K562 (cell line): ENCODE measurements around the gene NPEPL1. TPM values are rescaled to one million over a fixed set of nuclear protein-coding genes. Genes with fewer than 3 reads are reported as not detected.
A peak's percentile ranks its signal among the peaks of the same experiment; 100 is the strongest.

ENCODE experiments used
- ATAC-seq: fragments of 200-7000 bp; cut with Tn5 transposase; 3 replicates; pipeline ENCODE4 v1.9.1; 2020; ENCODE audit warnings: moderate library complexity
- BruUV-seq: library from RNA; stranded (reverse); fragments of 400-500 nt; replicated peaks from 2 replicates; lab custom pipeline; 2021; lab: Mats Ljungman, UMichigan
- CTCF ChIA-PET: fragments of 300-600 bp; formaldehyde crosslinking; extraction: SDS; loops from one replicate; lab custom pipeline; 2021; ENCODE audit warnings: low intra/inter-chr PET ratio; lab: Yijun Ruan, JAX
- POLR2A ChIA-PET: fragments of 300-600, 350-650 bp; sonication (Branson Sonifier 250); formaldehyde crosslinking; extraction: SDS; loops from one replicate; lab custom pipeline; 2021; ENCODE audit warnings: antibody characterized with exemption, inconsistent platforms; lab: Yijun Ruan, JAX
- DNase-seq, 4 experiments: peaks; one replicate each; pipeline versions ENCODE4 v3.0.0 to v3.0.0-alpha.2; 2011 to 2018; ENCODE audit warnings: low spot score in 3 of 4, mixed read lengths in 3 of 4; ENCODE audit errors: extremely low read depth in 1 of 4
- FAIRE-seq: peaks from 2 replicates; lab custom pipeline; 2011; peaks lifted over from hg19 to GRCh38; lab: Jason Lieb, UNC
- H2AFZ ChIP-seq: 2 replicates; pipeline ENCODE4 v1.6.0; 2011; ENCODE audit warnings: low read depth, low read length, control low read depth, inconsistent platforms
- H3K27ac ChIP-seq: fragments of 200-600 bp; 3 replicates; pipeline ENCODE4 v1.8.0; 2011; ENCODE audit warnings: low read depth, mild to moderate bottlenecking, control low read depth, inconsistent platforms, low read length, moderate library complexity, mixed read lengths; ENCODE audit errors: extremely low read depth
- H3K27me3 ChIP-seq, 2 experiments: fragments of 300-600 bp in 1 of 2; 2 replicates in 1 of 2; 3 replicates in 1 of 2; pipeline versions ENCODE4 v1.6.0 to v1.8.0; 2011; ENCODE audit warnings: inconsistent platforms in 2 of 2, low read length in 2 of 2, mild to moderate bottlenecking in 1 of 2, mixed read lengths in 1 of 2, moderate library complexity in 1 of 2; ENCODE audit not compliant: control insufficient read depth in 2 of 2, insufficient read depth in 2 of 2
- H3K36me3 ChIP-seq: fragments of 300-600 bp; 3 replicates; pipeline ENCODE4 v1.8.0; 2011; ENCODE audit warnings: mild to moderate bottlenecking, low read length, inconsistent platforms; ENCODE audit not compliant: control insufficient read depth, insufficient read depth
- H3K4me1 ChIP-seq, 2 experiments: fragments of 200-600 bp in 1 of 2; replicated peaks in 1 of 2; 2 replicates in 1 of 2; 3 replicates in 1 of 2; pipeline versions ENCODE4 v1.5.1 to v1.8.0; 2011; ENCODE audit warnings: inconsistent platforms in 2 of 2, low read length in 2 of 2, mild to moderate bottlenecking in 1 of 2, mixed read lengths in 1 of 2, moderate library complexity in 1 of 2; ENCODE audit not compliant: control insufficient read depth in 2 of 2, insufficient read depth in 2 of 2
- H3K4me2 ChIP-seq: 2 replicates; pipeline ENCODE4 v1.6.1; 2011; ENCODE audit warnings: low read length, control low read depth, inconsistent platforms, mixed read lengths; ENCODE audit not compliant: insufficient read depth
- H3K4me3 ChIP-seq: fragments of 200-600 bp; sonication (generic), shearing (Covaris generic); 2 replicates; pipeline ENCODE4 v1.5.1; 2016; ENCODE audit warnings: control low read depth, inconsistent platforms
- H3K79me2 ChIP-seq: fragments of 200-600 bp; 3 replicates; pipeline ENCODE4 v1.8.0; 2011; ENCODE audit warnings: low read length, inconsistent platforms; ENCODE audit not compliant: control insufficient read depth, insufficient read depth
- H3K9ac ChIP-seq, 2 experiments: 2 replicates each; pipeline versions ENCODE4 v1.6.0 to v1.6.1; 2011; ENCODE audit warnings: low read depth in 2 of 2, low read length in 2 of 2, control low read depth in 1 of 2, inconsistent platforms in 1 of 2, mild to moderate bottlenecking in 1 of 2, mixed read lengths in 1 of 2; ENCODE audit not compliant: insufficient read depth in 1 of 2
- H3K9me1 ChIP-seq: one replicate; pipeline ENCODE4 v1.6.0; 2011; ENCODE audit warnings: inconsistent platforms, mild to moderate bottlenecking, low read length, moderate library complexity; ENCODE audit not compliant: control insufficient read depth, insufficient read depth
- H3K9me3 ChIP-seq: replicated peaks from 2 replicates; pipeline ENCODE4 v1.5.1; 2011; ENCODE audit warnings: low read depth, low read length, inconsistent platforms; ENCODE audit not compliant: control insufficient read depth, insufficient read depth
- H4K20me1 ChIP-seq: replicated peaks from 2 replicates; pipeline ENCODE4 v1.6.1; 2011; ENCODE audit warnings: low read length, inconsistent platforms, mixed read lengths; ENCODE audit not compliant: control insufficient read depth, insufficient read depth
- ARNT ChIP-seq, 2 experiments: fragments of 450-650 bp; IDR thresholded peaks; 2 replicates each; pipeline ENCODE4 v1.6.1; 2016; ENCODE audit warnings: mild to moderate bottlenecking in 1 of 2
- GABPA ChIP-seq: fragments of 200-800 bp; sonication (Bioruptor generic); conservative IDR thresholded peaks from 2 replicates; pipeline ENCODE4 v1.6.1; 2016; ENCODE audit warnings: low read depth, missing genetic modification characterization, missing compliant biosample characterization
- POLR2G ChIP-seq: fragments of 200-400 bp; formaldehyde crosslinking; IDR thresholded peaks from 2 replicates; pipeline ENCODE4 v1.6.1; 2017; ENCODE audit warnings: low read depth, mild to moderate bottlenecking, antibody characterized with exemption, low read length, moderate library complexity
- YY1 ChIP-seq, 3 experiments: IDR thresholded peaks; 2 replicates each; pipeline ENCODE4 v1.6.1; 2011; ENCODE audit warnings: low read length in 2 of 3, mild to moderate bottlenecking in 2 of 3, moderate library complexity in 2 of 3, borderline replicate concordance in 1 of 3, control low read depth in 1 of 3, low read depth in 1 of 3; ENCODE audit not compliant: insufficient read depth in 3 of 3, insufficient replicate concordance in 2 of 3, control insufficient read depth in 1 of 3, insufficient read length in 1 of 3; ENCODE audit errors: extremely low read depth in 1 of 3
- WGBS: fragments of 100-300 bp; shearing (Covaris generic); methylation state at CpG from one replicate; pipeline ENCODE4 v1.1.6; 2016; ENCODE audit warnings: low coverage, mixed read lengths; ENCODE audit not compliant: insufficient coverage; ENCODE audit errors: missing lambda C conversion rate; 5-methylcytosine and 5-hydroxymethylcytosine counted together
- in situ Hi-C: fragments of 300-500 bp; cut with MboI; formaldehyde crosslinking; loops from 4 replicates; pipeline ENCODE4 v1.15.0; 2018; ENCODE audit warnings: inconsistent platforms, mixed read lengths
- intact Hi-C: fragments of 100-400 bp; cut with micrococcal nuclease; formaldehyde crosslinking; loops from 2 replicates; pipeline ENCODE4 v1.14.2; 2022
- polyA plus RNA-seq, 8 experiments: library from polyadenylated mRNA; depleted of rRNA in 4 of 8; stranded (reverse) in 5 of 8; unstranded in 3 of 8; fragments of >200 nt; fragmentation: Nextera tagmentation in 2 of 8; fragmentation: Illumina TruSeq in 1 of 8; extraction: Ambion mirVana in 2 of 8; extraction: Trizol in 1 of 8; gene quantifications; 2 replicates each; pipeline versions ENCODE4 v1.2.1 to v1.2.3, GENCODE V29; 2011 to 2014; ENCODE audit warnings: inconsistent platforms in 1 of 8, missing spikeins in 1 of 8
- total RNA-seq, 7 experiments: library from RNA; depleted of rRNA in 6 of 7; stranded (reverse); fragments of >200 nt in 6 of 7; fragmentation: Illumina TruSeq in 2 of 7; extraction: Trizol in 2 of 7; gene quantifications; 2 replicates each; pipeline versions ENCODE4 v1.2.1 to v1.2.3, GENCODE V29; 2011 to 2021; ENCODE audit warnings: low replicate concordance in 1 of 7
- TF ChIP-seq, protein P1 (sequence below): fragments of 450-650 bp; IDR thresholded peaks from 2 replicates; pipeline ENCODE4 v1.6.1; 2018; ENCODE audit not compliant: partially characterized antibody
- TF ChIP-seq, protein P2 (sequence below): fragments of 250-450 bp; sonication (Bioruptor Pico); IDR thresholded peaks from 2 replicates; pipeline ENCODE4 v1.4.0; 2020; ENCODE audit warnings: mild to moderate bottlenecking
- TF ChIP-seq, protein P3 (sequence below): sonication (generic); formaldehyde crosslinking; IDR thresholded peaks from 2 replicates; pipeline ENCODE4 v1.8.1; 2023; ENCODE audit warnings: mild to moderate bottlenecking, missing genetic modification reagents, moderate library complexity
- TF ChIP-seq, protein P4 (sequence below): fragments of 450-650 bp; IDR thresholded peaks from 2 replicates; pipeline ENCODE4 v1.6.1; 2016; ENCODE audit warnings: low read depth, mild to moderate bottlenecking, moderate library complexity

Gene NPEPL1
- total and polyA plus RNA-seq, 9 of the 15 experiments (the other 6 are each of a cell fraction or from before 2014, with no cell fraction given) = 0.04 to 5.6 (median 0.94) TPM

DNA sequence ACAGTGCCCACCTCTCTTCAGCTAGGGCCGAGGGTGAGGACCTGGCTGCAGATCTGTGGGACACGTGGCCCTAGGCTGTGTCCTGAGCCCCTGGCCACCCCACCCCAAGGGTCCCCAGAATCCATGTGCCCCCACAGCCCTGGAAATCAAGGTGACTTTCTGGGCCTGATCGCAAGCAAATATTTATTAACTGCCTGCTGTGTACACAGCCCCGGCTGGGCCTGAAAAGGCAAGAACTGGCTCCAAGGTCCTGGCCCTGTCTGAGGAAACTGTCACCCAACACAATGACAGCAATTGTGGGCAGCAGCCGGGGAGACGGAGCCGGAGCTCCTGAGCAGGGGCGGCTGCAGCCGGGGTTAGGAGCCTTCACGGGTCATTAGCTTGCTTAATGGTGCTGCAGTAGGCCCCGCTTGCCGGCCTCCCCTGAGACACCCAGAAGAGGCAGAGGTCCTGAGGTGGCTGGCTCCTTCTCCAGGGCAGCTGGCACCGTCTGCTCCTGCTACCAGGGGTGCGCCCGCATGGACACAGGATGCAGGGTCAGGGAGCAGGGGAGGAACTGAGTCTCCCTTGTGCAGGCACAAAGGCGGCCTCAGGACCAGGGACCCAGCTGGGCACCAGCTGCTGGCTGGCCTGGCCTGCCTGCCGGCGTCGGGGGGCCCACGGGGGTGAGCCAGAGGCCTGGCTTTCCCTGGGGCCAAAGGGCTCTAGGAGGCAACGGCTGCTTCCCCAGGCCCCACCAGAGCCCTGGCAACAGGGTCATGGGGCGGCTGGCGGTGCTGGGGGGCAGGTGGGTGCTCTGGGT is 24.1 kb downstream of the NPEPL1 start:
- Histone ChIP-seq H3K9me1 (no peaks in the 10 kb centered on the region), H3K79me2 (no peaks in the 10 kb centered on the region), H3K36me3 (no peaks in the 10 kb centered on the region), H3K4me3 (no peak overlapping the region), H4K20me1 (no peaks in the 10 kb centered on the region), H3K27ac (no peak overlapping the region), H3K9ac (no peak overlapping the region), H3K27me3 (peaks cover 7 to 83% of the 10 kb centered on the region in 2 experiments; a peak in 4 of 5 replicates), H3K4me2 (no peak overlapping the region), H3K4me1 (peaks cover 0 to 27% of the 10 kb centered on the region in 2 experiments; a peak in 2 of 5 replicates), H2AFZ (no peak overlapping the region), H3K9me3 (no peaks in the 10 kb centered on the region)
- ChIA-PET POLR2A (interaction anchor here (0.6 kb wide), 1 partner anchor 16 kb away, joined by 3 read pairs; no protein-coding TSS in a partner anchor), CTCF (no interaction called here)
- TF ChIP-seq, protein P1, sequence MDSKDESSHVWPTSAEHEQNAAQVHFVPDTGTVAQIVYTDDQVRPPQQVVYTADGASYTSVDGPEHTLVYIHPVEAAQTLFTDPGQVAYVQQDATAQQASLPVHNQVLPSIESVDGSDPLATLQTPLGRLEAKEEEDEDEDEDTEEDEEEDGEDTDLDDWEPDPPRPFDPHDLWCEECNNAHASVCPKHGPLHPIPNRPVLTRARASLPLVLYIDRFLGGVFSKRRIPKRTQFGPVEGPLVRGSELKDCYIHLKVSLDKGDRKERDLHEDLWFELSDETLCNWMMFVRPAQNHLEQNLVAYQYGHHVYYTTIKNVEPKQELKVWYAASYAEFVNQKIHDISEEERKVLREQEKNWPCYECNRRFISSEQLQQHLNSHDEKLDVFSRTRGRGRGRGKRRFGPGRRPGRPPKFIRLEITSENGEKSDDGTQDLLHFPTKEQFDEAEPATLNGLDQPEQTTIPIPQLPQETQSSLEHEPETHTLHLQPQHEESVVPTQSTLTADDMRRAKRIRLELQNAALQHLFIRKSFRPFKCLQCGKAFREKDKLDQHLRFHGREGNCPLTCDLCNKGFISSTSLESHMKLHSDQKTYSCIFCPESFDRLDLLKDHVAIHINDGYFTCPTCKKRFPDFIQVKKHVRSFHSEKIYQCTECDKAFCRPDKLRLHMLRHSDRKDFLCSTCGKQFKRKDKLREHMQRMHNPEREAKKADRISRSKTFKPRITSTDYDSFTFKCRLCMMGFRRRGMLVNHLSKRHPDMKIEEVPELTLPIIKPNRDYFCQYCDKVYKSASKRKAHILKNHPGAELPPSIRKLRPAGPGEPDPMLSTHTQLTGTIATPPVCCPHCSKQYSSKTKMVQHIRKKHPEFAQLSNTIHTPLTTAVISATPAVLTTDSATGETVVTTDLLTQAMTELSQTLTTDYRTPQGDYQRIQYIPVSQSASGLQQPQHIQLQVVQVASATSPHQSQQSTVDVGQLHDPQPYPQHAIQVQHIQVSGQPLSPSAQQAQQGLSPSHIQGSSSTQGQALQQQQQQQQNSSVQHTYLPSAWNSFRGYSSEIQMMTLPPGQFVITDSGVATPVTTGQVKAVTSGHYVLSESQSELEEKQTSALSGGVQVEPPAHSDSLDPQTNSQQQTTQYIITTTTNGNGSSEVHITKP = no peak
- TF ChIP-seq ARNT (IDR thresholded peaks at IDR 0.05) = no peak
- TF ChIP-seq GABPA (tag) = no peak
- no peak for TF ChIP-seq YY1 (IDR thresholded peaks at IDR 0.05; ENCODE audit: borderline replicate concordance in 1 of 3, control insufficient read depth in 1 of 3, extremely low read depth in 1 of 3, insufficient read depth in 3 of 3, insufficient read length in 1 of 3, insufficient replicate concordance in 2 of 3, low read depth in 1 of 3, low read length in 2 of 3)
- TF ChIP-seq, protein P2, sequence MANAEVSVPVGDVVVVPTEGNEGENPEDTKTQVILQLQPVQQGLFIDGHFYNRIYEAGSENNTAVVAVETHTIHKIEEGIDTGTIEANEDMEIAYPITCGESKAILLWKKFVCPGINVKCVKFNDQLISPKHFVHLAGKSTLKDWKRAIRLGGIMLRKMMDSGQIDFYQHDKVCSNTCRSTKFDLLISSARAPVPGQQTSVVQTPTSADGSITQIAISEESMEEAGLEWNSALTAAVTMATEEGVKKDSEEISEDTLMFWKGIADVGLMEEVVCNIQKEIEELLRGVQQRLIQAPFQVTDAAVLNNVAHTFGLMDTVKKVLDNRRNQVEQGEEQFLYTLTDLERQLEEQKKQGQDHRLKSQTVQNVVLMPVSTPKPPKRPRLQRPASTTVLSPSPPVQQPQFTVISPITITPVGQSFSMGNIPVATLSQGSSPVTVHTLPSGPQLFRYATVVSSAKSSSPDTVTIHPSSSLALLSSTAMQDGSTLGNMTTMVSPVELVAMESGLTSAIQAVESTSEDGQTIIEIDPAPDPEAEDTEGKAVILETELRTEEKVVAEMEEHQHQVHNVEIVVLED = no peak
- TF ChIP-seq, protein P3, sequence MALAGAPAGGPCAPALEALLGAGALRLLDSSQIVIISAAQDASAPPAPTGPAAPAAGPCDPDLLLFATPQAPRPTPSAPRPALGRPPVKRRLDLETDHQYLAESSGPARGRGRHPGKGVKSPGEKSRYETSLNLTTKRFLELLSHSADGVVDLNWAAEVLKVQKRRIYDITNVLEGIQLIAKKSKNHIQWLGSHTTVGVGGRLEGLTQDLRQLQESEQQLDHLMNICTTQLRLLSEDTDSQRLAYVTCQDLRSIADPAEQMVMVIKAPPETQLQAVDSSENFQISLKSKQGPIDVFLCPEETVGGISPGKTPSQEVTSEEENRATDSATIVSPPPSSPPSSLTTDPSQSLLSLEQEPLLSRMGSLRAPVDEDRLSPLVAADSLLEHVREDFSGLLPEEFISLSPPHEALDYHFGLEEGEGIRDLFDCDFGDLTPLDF (CRISPR knock-in tag) = no peak
- peak; percentile 61 for TF ChIP-seq POLR2G
- TF ChIP-seq, protein P4, sequence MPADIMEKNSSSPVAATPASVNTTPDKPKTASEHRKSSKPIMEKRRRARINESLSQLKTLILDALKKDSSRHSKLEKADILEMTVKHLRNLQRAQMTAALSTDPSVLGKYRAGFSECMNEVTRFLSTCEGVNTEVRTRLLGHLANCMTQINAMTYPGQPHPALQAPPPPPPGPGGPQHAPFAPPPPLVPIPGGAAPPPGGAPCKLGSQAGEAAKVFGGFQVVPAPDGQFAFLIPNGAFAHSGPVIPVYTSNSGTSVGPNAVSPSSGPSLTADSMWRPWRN = no peak
- in situ Hi-C loops (no loop called here), intact Hi-C loops (no loop called here)
- ATAC-seq (no peak), FAIRE-seq (no peak), DNase-seq (no peak)
- 34% methylated on average over 21 of the region's 23 CpGs for WGBS
- no TSS peak for BruUV-seq
